Activated naive CD4-positive, alpha-beta T cell treated with anti-CD3 and anti-CD28 coated beads for 36 hours (primary cell): ENCODE measurements around the gene GSK3A. TPM values are rescaled to one million over a fixed set of nuclear protein-coding genes. Genes with fewer than 3 reads are reported as not detected.

ENCODE experiments used
- CTCF ChIA-PET: fragments of 350-600 bp; sonication (Branson Sonifier 250); formaldehyde crosslinking; loops from one replicate; lab custom pipeline; 2021; ENCODE audit warnings: antibody characterized with exemption; lab: Charles Lee
- DNase-seq: peaks from one replicate; pipeline ENCODE4 v3.0.0-alpha.2; 2020
- H3K27ac Mint-ChIP-seq: one replicate; pipeline ENCODE4 v1.8.0; 2021; ENCODE audit warnings: mild to moderate bottlenecking, mixed read lengths
- H3K27me3 Mint-ChIP-seq: one replicate; pipeline ENCODE4 v1.8.0; 2021; ENCODE audit warnings: low read depth, mixed read lengths
- H3K36me3 Mint-ChIP-seq: one replicate; pipeline ENCODE4 v1.8.0; 2021; ENCODE audit warnings: low read depth, mixed read lengths
- H3K4me1 Mint-ChIP-seq: one replicate; pipeline ENCODE4 v1.8.0; 2021; ENCODE audit warnings: low read depth, mixed read lengths
- H3K4me3 Mint-ChIP-seq: one replicate; pipeline ENCODE4 v1.8.0; 2021; ENCODE audit warnings: mild to moderate bottlenecking, moderate library complexity, mixed read lengths
- H3K9me3 Mint-ChIP-seq: one replicate; pipeline ENCODE4 v1.8.0; 2021; ENCODE audit warnings: mixed read lengths
- intact Hi-C: fragments of 100-400 bp; cut with micrococcal nuclease; formaldehyde crosslinking; loops from one replicate; pipeline ENCODE4 v1.15.1; 2023
- total RNA-seq, 2 experiments: library from RNA; stranded (reverse); gene quantifications; one replicate each; pipeline ENCODE4 v1.2.3, GENCODE V29; 2021

The GSK3A gene
- total RNA-seq, 2 experiments from 2014 or later, result 31.1 to 33.8 TPM

- Mint-ChIP-seq H3K9me3 (peaks cover 4% of the 10 kb centered on the region), H3K4me3 (no peak overlapping the region), H3K4me1 (peaks cover 63% of the 10 kb centered on the region), H3K27ac (peak overlapping the region; percentile 60), H3K27me3 (no peaks in the 10 kb centered on the region), H3K36me3 (peaks cover 35% of the 10 kb centered on the region)
- DNase-seq, result peak; percentile 34
- CTCF ChIA-PET, result interaction anchor here (0.7 to 1.2 kb wide), 2 partner anchors 65 to 133 kb away, joined by 3 read pairs; partner anchors contain the start of gene POU2F2
- intact Hi-C loops, result no loop called here
Measured at GRCh38 chr19:42197375-42197817, 45.0 kb downstream of the GSK3A start.

- Mint-ChIP-seq H3K36me3 (peaks cover 29% of the 10 kb centered on the region), H3K4me1 (peaks cover 61% of the 10 kb centered on the region), H3K27me3 (no peaks in the 10 kb centered on the region), H3K27ac (no peak overlapping the region), H3K9me3 (peaks cover 4% of the 10 kb centered on the region), H3K4me3 (no peak overlapping the region)
- DNase-seq, result no peak
- CTCF ChIA-PET, result no interaction called here
- intact Hi-C loops, result no loop called here
Measured at GRCh38 chr19:42196011-42197001, 46.1 kb downstream of the GSK3A start.

- Mint-ChIP-seq H3K36me3 (peaks cover 17% of the 10 kb centered on the region), H3K4me1 (peaks cover 38% of the 10 kb centered on the region), H3K27ac (no peak overlapping the region), H3K27me3 (no peaks in the 10 kb centered on the region), H3K4me3 (no peak overlapping the region), H3K9me3 (peaks cover 4% of the 10 kb centered on the region)
- CTCF ChIA-PET, result interaction anchor here (0.6 kb wide), 1 partner anchor 623 kb away, joined by 8 read pairs; no protein-coding TSS in a partner anchor
- intact Hi-C loops, result no loop called here
- DNase-seq, result no peak
Measured at GRCh38 chr19:42193706-42194105, 48.7 kb downstream of the GSK3A start.

- Mint-ChIP-seq H3K9me3 (peaks cover 4% of the 10 kb centered on the region), H3K27ac (no peak overlapping the region)
- CTCF ChIA-PET, result interaction anchor here (0.6 to 1.0 kb wide), 2 partner anchors 17 to 622 kb away, joined by 5 to 8 read pairs; no protein-coding TSS in a partner anchor
Measured at GRCh38 chr19:42193294-42193693, 49.1 kb downstream of the GSK3A start.

GRCh38 chr19:42191855-42192254 is 50.5 kb downstream of the GSK3A start:
- no peaks in the 10 kb centered on the region for H3K27me3 Mint-ChIP-seq
- no peak overlapping the region for H3K27ac Mint-ChIP-seq
- H3K36me3 Mint-ChIP-seq, result peaks cover 10% of the 10 kb centered on the region
- no peak overlapping the region for H3K4me3 Mint-ChIP-seq
- peaks cover 4% of the 10 kb centered on the region for H3K9me3 Mint-ChIP-seq
- peak; percentile 75 for DNase-seq
- H3K4me1 Mint-ChIP-seq, result peaks cover 27% of the 10 kb centered on the region
- CTCF ChIA-PET, result interaction anchor here (0.6 to 1.2 kb wide), 3 partner anchors 9 to 83 kb away, joined by 3 to 5 read pairs (median 4); no protein-coding TSS in a partner anchor
- intact Hi-C loops, result no loop called here

More at GRCh38 chr19:42193294-42193693, 49.1 kb downstream of the GSK3A start:
- H3K36me3 Mint-ChIP-seq, result peaks cover 15% of the 10 kb centered on the region
- DNase-seq, result no peak
- H3K4me1 Mint-ChIP-seq, result peaks cover 36% of the 10 kb centered on the region
- H3K4me3 Mint-ChIP-seq, result no peak overlapping the region
- no peaks in the 10 kb centered on the region for H3K27me3 Mint-ChIP-seq
- intact Hi-C loops, result no loop called here

GRCh38 chr19:42191330-42191729 is 51.1 kb downstream of the GSK3A start:
- intact Hi-C loops, result no loop called here
- no peaks in the 10 kb centered on the region for H3K27me3 Mint-ChIP-seq
- H3K27ac Mint-ChIP-seq, result no peak overlapping the region
- H3K9me3 Mint-ChIP-seq, result peaks cover 4% of the 10 kb centered on the region
- CTCF ChIA-PET, result interaction anchor here (0.5 to 1.2 kb wide), 5 partner anchors 8 to 82 kb away, joined by 3 to 5 read pairs (median 3); no protein-coding TSS in a partner anchor
- no peak for DNase-seq
- H3K4me1 Mint-ChIP-seq, result peaks cover 22% of the 10 kb centered on the region
- peaks cover 8% of the 10 kb centered on the region for H3K36me3 Mint-ChIP-seq
- no peak overlapping the region for H3K4me3 Mint-ChIP-seq

GRCh38 chr19:42189133-42189532 is 53.3 kb downstream of the GSK3A start:
- Mint-ChIP-seq H3K4me3 (no peak overlapping the region), H3K36me3 (peaks cover 2% of the 10 kb centered on the region), H3K4me1 (peaks cover 29% of the 10 kb centered on the region), H3K9me3 (peaks cover 4% of the 10 kb centered on the region), H3K27ac (no peak overlapping the region), H3K27me3 (no peaks in the 10 kb centered on the region)
- intact Hi-C loops, result no loop called here
- DNase-seq, result no peak
- CTCF ChIA-PET, result interaction anchor here (0.7 to 6.8 kb wide), 4 partner anchors 10 to 88 kb away, joined by 3 to 70 read pairs (median 4); no protein-coding TSS in a partner anchor

GRCh38 chr19:42188665-42189064 is 53.7 kb downstream of the GSK3A start:
- intact Hi-C loops, result no loop called here

GRCh38 chr19:42185277-42185676 is 57.1 kb downstream of the GSK3A start:
- no peaks in the 10 kb centered on the region for H3K27me3 Mint-ChIP-seq
- no peak for DNase-seq
- intact Hi-C loops, result no loop called here
- H3K9me3 Mint-ChIP-seq, result no peaks in the 10 kb centered on the region
- peaks cover 20% of the 10 kb centered on the region for H3K4me1 Mint-ChIP-seq
- CTCF ChIA-PET, result interaction anchor here (0.7 to 6.8 kb wide), 15 partner anchors 9 to 154 kb away, joined by 3 to 70 read pairs (median 4); partner anchors contain the start of gene POU2F2
- H3K27ac Mint-ChIP-seq, result no peak overlapping the region
- H3K36me3 Mint-ChIP-seq, result no peaks in the 10 kb centered on the region
- no peak overlapping the region for H3K4me3 Mint-ChIP-seq

More at GRCh38 chr19:42188665-42189064, 53.7 kb downstream of the GSK3A start:
- CTCF ChIA-PET, result interaction anchor here (0.7 to 6.8 kb wide), 3 partner anchors 11 to 87 kb away, joined by 3 to 70 read pairs (median 3); no protein-coding TSS in a partner anchor
- no peaks in the 10 kb centered on the region for H3K27me3 Mint-ChIP-seq
- no peak for DNase-seq
- H3K4me1 Mint-ChIP-seq, result peaks cover 31% of the 10 kb centered on the region
- H3K27ac Mint-ChIP-seq, result no peak overlapping the region
- H3K4me3 Mint-ChIP-seq, result no peak overlapping the region
- H3K36me3 Mint-ChIP-seq, result peaks cover 2% of the 10 kb centered on the region
- peaks cover 4% of the 10 kb centered on the region for H3K9me3 Mint-ChIP-seq

- peak; percentile 86 for DNase-seq
- CTCF ChIA-PET, result interaction anchor here (0.7 to 6.8 kb wide), 14 partner anchors 8 to 153 kb away, joined by 3 to 70 read pairs (median 4); partner anchors contain the start of gene POU2F2
- Mint-ChIP-seq H3K4me1 (peaks cover 20% of the 10 kb centered on the region), H3K27ac (no peak overlapping the region), H3K27me3 (peaks cover 6% of the 10 kb centered on the region), H3K9me3 (no peaks in the 10 kb centered on the region), H3K4me3 (no peak overlapping the region), H3K36me3 (no peaks in the 10 kb centered on the region)
- intact Hi-C loops, result loop anchor here (1.0 kb wide), 2 partner anchors 51 to 76 kb away; no protein-coding TSS in a partner anchor
Measured at GRCh38 chr19:42184401-42184861, 58.0 kb downstream of the GSK3A start.
